B cell (primary cell): ENCODE measurements around the gene LENG8. TPM values are rescaled to one million over a fixed set of nuclear protein-coding genes. Genes with fewer than 3 reads are reported as not detected.

Experiments
- ATAC-seq: fragments of 200-7000 bp; cut with Tn5 transposase; one replicate; pipeline ENCODE4 v1.10.0; 2021; ENCODE audit warnings: low read depth, mild to moderate bottlenecking, moderate number of reproducible peaks, moderate library complexity
- CTCF ChIA-PET: fragments of 350-600 bp; sonication (Branson Sonifier 250); formaldehyde crosslinking; loops from one replicate; lab custom pipeline; 2021; ENCODE audit warnings: antibody characterized with exemption, inconsistent platforms; lab: Charles Lee
- POLR2A ChIA-PET: fragments of 350-600 bp; sonication (Branson Sonifier 250); formaldehyde crosslinking; loops from one replicate; lab custom pipeline; 2021; ENCODE audit warnings: antibody characterized with exemption; lab: Charles Lee
- DNase-seq: peaks from one replicate; pipeline ENCODE4 v3.0.0; 2013
- H2AFZ ChIP-seq: 2 replicates; pipeline ENCODE4 v1.6.1; 2012; ENCODE audit warnings: mild to moderate bottlenecking, low read depth, low read length; ENCODE audit not compliant: insufficient read depth, poor library complexity, severe bottlenecking
- H3K27ac ChIP-seq, 2 donors: 1 replicate in 1 of 2; 2 replicates in 1 of 2; pipeline ENCODE4 v1.5.1; 2012 to 2013; ENCODE audit warnings: low read length in 2 of 2, mild to moderate bottlenecking in 2 of 2, moderate library complexity in 1 of 2
- H3K27me3 ChIP-seq, 4 experiments: fragments of 200-600 bp in 1 of 4; sonication (generic) in 1 of 4; replicated peaks in 1 of 4; 1 replicate in 2 of 4; 2 replicates in 2 of 4; pipeline versions ENCODE4 v1.6.1 to v1.7.0; 2013 to 2016; ENCODE audit warnings: low read length in 3 of 4, mild to moderate bottlenecking in 2 of 4, mixed read lengths in 1 of 4, moderate library complexity in 1 of 4; ENCODE audit not compliant: insufficient read depth in 4 of 4, control insufficient read depth in 3 of 4; ENCODE audit errors: control extremely low read depth in 1 of 4
- H3K36me3 ChIP-seq, 2 experiments: replicated peaks in 1 of 2; 1 replicate in 1 of 2; 2 replicates in 1 of 2; pipeline versions ENCODE4 v1.6.1 to v1.7.1; 2013; ENCODE audit warnings: low read length in 1 of 2; ENCODE audit not compliant: insufficient read depth in 2 of 2, control insufficient read depth in 1 of 2; ENCODE audit errors: control extremely low read depth in 1 of 2, extremely low read depth in 1 of 2
- H3K4me1 ChIP-seq, 2 donors: fragments of 200-600 bp in 1 of 2; sonication (generic) in 1 of 2; 1 replicate in 1 of 2; 2 replicates in 1 of 2; pipeline versions ENCODE4 v1.5.1 to v1.6.1; 2013 to 2017; ENCODE audit warnings: low read length in 2 of 2; ENCODE audit not compliant: control insufficient read depth in 2 of 2, insufficient read depth in 2 of 2
- H3K4me2 ChIP-seq: replicated peaks from 2 replicates; pipeline ENCODE3; 2012; ENCODE audit warnings: mild to moderate bottlenecking, low read depth, low read length; ENCODE audit not compliant: poor library complexity, severe bottlenecking
- H3K4me3 ChIP-seq, 5 experiments: fragments of 200-600 bp in 1 of 5; sonication (generic) in 1 of 5; 1 replicate in 3 of 5; 2 replicates in 2 of 5; pipeline versions ENCODE4 v1.5.1 to v1.7.0; 2011 to 2016; ENCODE audit warnings: low read length in 4 of 5, mild to moderate bottlenecking in 4 of 5, low read depth in 2 of 5, control low read depth in 1 of 5, moderate library complexity in 1 of 5; ENCODE audit not compliant: insufficient read depth in 1 of 5; ENCODE audit errors: control extremely low read depth in 1 of 5, extremely low read depth in 1 of 5
- H3K79me2 ChIP-seq: fragments of 200-600 bp; sonication (generic); one replicate; pipeline ENCODE4 v1.6.0; 2016; ENCODE audit warnings: low read length; ENCODE audit not compliant: control insufficient read depth, insufficient read depth
- H3K9ac ChIP-seq: fragments of 200-600 bp; sonication (generic); 2 replicates; pipeline ENCODE4 v1.6.1; 2017; ENCODE audit warnings: mild to moderate bottlenecking, low read length, moderate library complexity
- H3K9me3 ChIP-seq, 3 donors: one replicate each; pipeline versions ENCODE4 v1.6.1 to v1.7.1; 2013; ENCODE audit warnings: low read length in 2 of 3; ENCODE audit not compliant: control insufficient read depth in 2 of 3, insufficient read depth in 1 of 3; ENCODE audit errors: control extremely low read depth in 1 of 3
- H4K20me1 ChIP-seq: 2 replicates; pipeline ENCODE4 v1.6.0; 2012; ENCODE audit warnings: mild to moderate bottlenecking, low read length; ENCODE audit not compliant: insufficient read depth, control insufficient read depth, poor library complexity, severe bottlenecking
- H3K27ac Mint-ChIP-seq: one replicate; pipeline ENCODE4 v1.8.0; 2021; ENCODE audit warnings: mixed read lengths
- H3K27me3 Mint-ChIP-seq: one replicate; pipeline ENCODE4 v1.8.0; 2021; ENCODE audit warnings: mixed read lengths
- H3K4me1 Mint-ChIP-seq: one replicate; pipeline ENCODE4 v1.8.0; 2021; ENCODE audit warnings: mixed read lengths
- H3K4me3 Mint-ChIP-seq: one replicate; pipeline ENCODE4 v1.8.0; 2021; ENCODE audit warnings: mixed read lengths
- H3K9me3 Mint-ChIP-seq: one replicate; pipeline ENCODE4 v1.8.0; 2022; ENCODE audit warnings: mixed read lengths; ENCODE audit not compliant: insufficient read depth
- EZH2 ChIP-seq: IDR thresholded peaks from 2 replicates; pipeline ENCODE4 v1.6.1; 2012; ENCODE audit warnings: borderline replicate concordance, low read depth, mild to moderate bottlenecking, moderate library complexity, low read length; ENCODE audit not compliant: insufficient read depth, poor library complexity, severe bottlenecking
- WGBS: methylation state at CpG from one replicate; pipeline ENCODE4 v1.1.5; 2013; ENCODE audit warnings: missing lambda C conversion rate; ENCODE audit not compliant: insufficient coverage; 5-methylcytosine and 5-hydroxymethylcytosine counted together
- intact Hi-C: fragments of 100-400 bp; cut with micrococcal nuclease; formaldehyde crosslinking; loops from one replicate; pipeline ENCODE4 v1.10.0; 2022
- polyA minus RNA-seq: library from RNA; depleted of rRNA, polyadenylated mRNA; stranded (reverse); fragments of >200 nt; gene quantifications from 2 replicates; pipeline ENCODE4 v1.2.3, GENCODE V29; 2012
- polyA plus RNA-seq: library from polyadenylated mRNA; depleted of rRNA; stranded (reverse); fragments of >200 nt; gene quantifications from 2 replicates; pipeline ENCODE4 v1.2.3, GENCODE V29; 2012
- total RNA-seq, 2 donors: library from RNA; stranded (reverse); fragments of 120-200 nt in 1 of 2; gene quantifications; 1 replicate in 1 of 2; 2 replicates in 1 of 2; pipeline versions ENCODE4 v1.2.3 to v1.2.4, GENCODE V29; 2013 to 2022
- TF ChIP-seq, protein P1 (sequence below): fragments of 200-600 bp; IDR thresholded peaks from one replicate; pipeline ENCODE4 v1.8.0; 2022; ENCODE audit warnings: antibody characterized with exemption, mild to moderate bottlenecking

Gene LENG8
- total RNA-seq (668 and 687 TPM in 2 replicates), polyA plus RNA-seq (372 and 753 TPM in 2 replicates), polyA minus RNA-seq (246 and 448 TPM in 2 replicates)
- 42.8 TPM for total RNA-seq (2013)

DNA sequence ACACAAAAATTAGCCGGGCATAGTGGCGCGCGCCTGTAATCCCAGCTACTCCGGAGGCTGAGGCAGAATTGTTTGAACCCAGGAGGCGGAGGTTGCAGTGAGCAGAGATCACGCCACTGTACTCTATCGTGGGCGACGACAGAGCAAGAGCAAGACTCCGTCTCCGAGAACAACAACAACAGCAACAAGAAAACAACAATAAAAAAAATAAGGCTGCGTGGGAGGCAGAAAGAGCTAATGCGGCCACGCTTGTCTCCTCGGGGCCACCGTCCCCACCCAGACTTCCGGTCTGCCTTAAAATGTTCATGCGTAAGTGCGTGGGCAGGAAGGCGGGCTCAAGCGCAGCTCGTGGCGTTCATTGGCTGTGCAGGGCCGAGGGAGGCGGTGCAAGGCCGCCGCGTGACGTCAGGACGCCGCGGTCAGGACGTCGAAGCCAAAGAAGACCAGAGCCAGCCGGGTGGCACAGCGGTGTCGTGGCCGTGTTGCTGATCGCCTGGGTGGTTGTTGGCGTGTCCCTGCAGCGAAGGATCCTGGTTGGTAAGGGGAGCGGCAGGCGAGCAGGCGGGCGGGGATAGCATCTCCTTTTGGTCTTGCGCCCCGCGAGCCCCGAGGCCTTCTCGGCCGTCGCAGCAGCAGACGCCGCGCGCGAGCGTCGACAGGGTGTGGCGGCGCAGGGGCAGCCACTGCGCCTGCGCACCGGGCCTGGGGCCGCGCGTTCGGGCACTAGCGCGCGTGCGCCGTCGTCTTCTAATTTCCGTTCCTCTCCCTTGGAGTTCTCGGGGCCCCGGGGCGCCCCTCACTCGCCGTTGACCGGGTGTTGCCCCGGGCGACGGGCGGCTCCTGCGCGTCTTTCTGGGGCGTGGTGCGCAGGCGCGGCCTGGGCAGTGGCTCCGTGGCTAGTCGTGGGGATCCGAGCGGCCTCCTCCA, at the start of gene LENG8:
Gene LENG8 (plus strand): TSS at position 426 of the 927 bp plus-strand sequence. CDS start 2,146 bp downstream, outside the sequence.
- Histone ChIP-seq H3K27ac (peak within 1 kb of the TSS; percentile 93 to 98), H3K27me3 (no peaks in the 10 kb centered on the region), H3K4me3 (peak within 1 kb of the TSS; percentile 71 to 91 (median 88)), H2AFZ (peak within 1 kb of the TSS; percentile 74), H3K79me2 (peaks cover 69% of the 10 kb centered on the region), H4K20me1 (peaks cover 47% of the 10 kb centered on the region), H3K9ac (peak within 1 kb of the TSS; percentile 89), H3K36me3 (peaks cover 4 to 51% of the 10 kb centered on the region in 2 experiments), H3K9me3 (peaks cover 0 to 2% (median 0%) of the 10 kb centered on the region in 3 donors), H3K4me1 (peaks cover 31 to 33% of the 10 kb centered on the region in 2 donors), H3K4me2 (peak within 1 kb of the TSS; percentile 94)
- Mint-ChIP-seq H3K27me3 (no peaks in the 10 kb centered on the region), H3K27ac (peak within 1 kb of the TSS; percentile 100), H3K9me3 (no peaks in the 10 kb centered on the region), H3K4me3 (peak within 1 kb of the TSS; percentile 95), H3K4me1 (peaks cover 48% of the 10 kb centered on the region)
- ChIA-PET POLR2A (interaction anchor here (0.7 to 2.3 kb wide), 9 partner anchors 11 to 1028 kb away, joined by 3 to 10 read pairs (median 5); partner anchors contain the start of genes CNOT3, LENG9, PRPF31 and TFPT), CTCF (interaction anchor here (0.6 to 1.7 kb wide), 6 partner anchors 15 to 501 kb away, joined by 3 to 5 read pairs (median 3); partner anchors contain the start of gene LENG9)
- under 1% methylated on average over 93 of the region's 96 CpGs for WGBS
- intact Hi-C loops: loop anchor here (1.0 to 2.0 kb wide), 4 partner anchors 14 to 312 kb away; partner anchors contain the start of genes CNOT3, LENG1, LENG9 and RPS9
- no peak for TF ChIP-seq EZH2
- TF ChIP-seq, protein P1, sequence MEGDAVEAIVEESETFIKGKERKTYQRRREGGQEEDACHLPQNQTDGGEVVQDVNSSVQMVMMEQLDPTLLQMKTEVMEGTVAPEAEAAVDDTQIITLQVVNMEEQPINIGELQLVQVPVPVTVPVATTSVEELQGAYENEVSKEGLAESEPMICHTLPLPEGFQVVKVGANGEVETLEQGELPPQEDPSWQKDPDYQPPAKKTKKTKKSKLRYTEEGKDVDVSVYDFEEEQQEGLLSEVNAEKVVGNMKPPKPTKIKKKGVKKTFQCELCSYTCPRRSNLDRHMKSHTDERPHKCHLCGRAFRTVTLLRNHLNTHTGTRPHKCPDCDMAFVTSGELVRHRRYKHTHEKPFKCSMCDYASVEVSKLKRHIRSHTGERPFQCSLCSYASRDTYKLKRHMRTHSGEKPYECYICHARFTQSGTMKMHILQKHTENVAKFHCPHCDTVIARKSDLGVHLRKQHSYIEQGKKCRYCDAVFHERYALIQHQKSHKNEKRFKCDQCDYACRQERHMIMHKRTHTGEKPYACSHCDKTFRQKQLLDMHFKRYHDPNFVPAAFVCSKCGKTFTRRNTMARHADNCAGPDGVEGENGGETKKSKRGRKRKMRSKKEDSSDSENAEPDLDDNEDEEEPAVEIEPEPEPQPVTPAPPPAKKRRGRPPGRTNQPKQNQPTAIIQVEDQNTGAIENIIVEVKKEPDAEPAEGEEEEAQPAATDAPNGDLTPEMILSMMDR: no peak
- ATAC-seq (peak; percentile 93), DNase-seq (peak; percentile 100)
